22Rv1 (cell line): Measurements from ENCODE around the gene PSIP1.

ENCODE experiments used
- CTCF ChIP-seq: fragments of 450-650 bp; IDR thresholded peaks from 2 replicates; pipeline ENCODE4 v1.5.1; 2017; ENCODE audit warnings: mild to moderate bottlenecking
- ZFX ChIP-seq: fragments of 450-650 bp; IDR thresholded peaks from 2 replicates; pipeline ENCODE4 v1.6.1; 2017; ENCODE audit warnings: antibody characterized with exemption, borderline replicate concordance

GRCh38 chr9:15549611-15550010, 38.8 kb upstream of the PSIP1 start:
- TF ChIP-seq CTCF (no peak), ZFX (no peak)
